NCI-H2196 treated with DMSO at 0.1 percent for 48 hours (cell line): ENCODE measurements around the gene TRIP10.
"Not testable (repeated sequence)": the region's sequence is repeated elsewhere in the genome, so short reads cannot be mapped to it uniquely, and the experiment has no call there.

Experiments
- DNase-seq: peaks from one replicate; lab custom pipeline; 2025; ENCODE audit not compliant: unreplicated experiment; lab: John Stamatoyannopoulos, UW

TRIP10 gene

DNA sequence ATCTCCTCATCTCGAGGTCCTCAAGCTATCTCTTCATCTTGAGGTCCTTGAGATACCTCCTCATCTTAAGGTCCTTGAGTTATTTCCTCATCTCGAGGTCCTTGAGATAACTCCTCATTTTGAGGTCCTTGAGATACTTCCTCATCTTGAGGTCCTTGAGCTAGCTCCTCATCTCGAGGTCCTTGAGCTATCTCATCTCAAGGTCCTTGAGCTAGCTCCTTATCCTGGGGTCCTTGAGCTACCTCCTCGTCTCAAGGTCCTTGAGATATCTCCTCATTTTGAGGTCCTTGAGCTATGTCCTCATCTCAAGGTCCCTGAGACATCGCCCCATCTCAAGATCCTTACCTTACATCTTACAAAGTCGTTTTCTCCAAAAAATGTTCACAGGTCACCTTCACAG is 51.8 kb downstream of the TRIP10 start:
- no peak for DNase-seq

DNA sequence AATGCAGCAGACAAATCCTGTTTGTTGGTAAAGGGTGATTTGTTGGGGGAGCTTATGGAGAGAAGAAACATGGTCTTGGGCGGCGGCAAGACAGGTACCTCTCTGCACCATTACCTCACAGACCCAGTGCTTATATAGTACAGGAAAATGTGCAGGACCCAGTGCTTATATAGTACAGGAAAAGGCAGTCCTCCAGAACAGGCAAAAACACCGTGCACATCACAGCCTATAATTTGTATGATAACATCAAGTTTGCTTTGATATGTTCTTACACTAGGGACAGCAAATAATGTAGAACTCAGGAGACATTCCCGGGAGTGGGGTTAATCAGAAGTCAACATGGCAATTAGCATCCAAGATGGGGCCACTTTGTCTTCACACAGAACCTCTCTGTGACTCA is 53.9 kb downstream of the TRIP10 start:
- no peak for DNase-seq

DNA sequence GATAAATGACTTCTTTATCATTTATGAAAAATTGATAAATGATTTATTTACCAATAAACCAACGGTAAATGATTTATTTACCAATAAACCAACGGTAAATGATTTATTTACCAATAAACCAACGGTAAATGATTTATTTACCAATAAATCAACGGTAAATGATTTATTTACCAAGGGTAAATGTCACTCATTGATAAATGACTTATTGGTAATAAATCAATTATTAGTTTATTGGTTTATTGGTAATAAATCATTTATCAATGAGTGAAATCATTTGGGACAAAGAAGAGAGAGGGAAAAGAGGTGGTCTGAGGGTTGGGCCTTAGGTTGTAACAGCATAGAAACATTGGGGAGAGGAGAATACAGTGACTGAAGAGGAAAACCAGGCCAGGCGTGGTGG is 54.5 kb downstream of the TRIP10 start:
- no peak for DNase-seq

DNA sequence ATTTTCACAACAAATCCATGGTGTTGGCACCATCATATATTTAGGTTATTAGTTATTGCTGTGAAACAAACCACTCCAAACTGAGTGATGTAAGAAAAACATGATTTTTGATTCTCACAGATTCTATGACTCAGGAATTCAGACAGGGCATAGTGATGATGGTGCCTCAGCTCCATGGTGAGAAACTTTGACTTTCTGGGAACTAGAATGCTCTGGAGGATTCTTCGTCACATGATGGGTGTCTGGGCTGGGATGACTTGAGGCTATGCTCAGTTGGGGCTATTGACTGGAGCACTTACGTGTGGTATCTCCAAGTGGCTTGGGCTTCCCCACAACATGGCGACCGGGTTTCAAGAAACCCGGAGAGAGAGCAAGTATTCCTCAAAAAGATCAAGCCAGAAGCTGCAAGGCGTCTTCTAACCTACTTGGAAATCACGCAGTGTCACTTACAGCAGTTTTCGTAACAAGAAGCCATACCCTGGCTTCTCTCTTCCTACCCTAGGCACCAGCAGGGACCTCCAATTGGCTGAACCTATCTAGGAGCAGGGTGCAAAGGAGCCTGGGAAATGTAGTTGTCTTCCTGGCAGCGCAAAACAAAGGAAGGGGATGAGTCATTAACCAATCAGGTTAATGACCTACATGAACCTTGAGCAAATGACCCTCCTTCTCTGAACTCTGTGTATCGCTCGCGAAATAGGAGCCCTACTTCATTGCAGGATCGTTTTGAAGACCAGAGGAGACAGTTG is 55.4 kb downstream of the TRIP10 start:
- no peak for DNase-seq

DNA sequence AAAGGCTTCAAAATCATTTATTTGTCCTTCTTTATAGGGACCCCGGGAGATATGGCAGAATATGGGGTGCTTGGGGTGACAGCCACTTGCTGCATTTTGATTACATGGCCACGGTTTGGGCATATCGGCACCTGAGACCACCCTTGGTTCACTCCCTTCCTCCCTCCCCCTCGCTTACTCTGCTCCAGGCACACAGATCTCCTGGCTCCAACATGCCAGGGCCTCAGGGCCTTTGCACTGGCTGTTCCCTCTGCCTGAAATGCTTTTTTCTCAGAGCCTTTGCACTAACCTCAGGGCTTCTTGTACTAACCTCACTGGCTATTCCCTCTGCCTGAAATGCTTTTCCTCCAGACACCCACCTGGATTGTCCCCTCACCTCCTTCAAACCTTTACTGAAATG is 56.8 kb downstream of the TRIP10 start:
- no peak for DNase-seq

DNA sequence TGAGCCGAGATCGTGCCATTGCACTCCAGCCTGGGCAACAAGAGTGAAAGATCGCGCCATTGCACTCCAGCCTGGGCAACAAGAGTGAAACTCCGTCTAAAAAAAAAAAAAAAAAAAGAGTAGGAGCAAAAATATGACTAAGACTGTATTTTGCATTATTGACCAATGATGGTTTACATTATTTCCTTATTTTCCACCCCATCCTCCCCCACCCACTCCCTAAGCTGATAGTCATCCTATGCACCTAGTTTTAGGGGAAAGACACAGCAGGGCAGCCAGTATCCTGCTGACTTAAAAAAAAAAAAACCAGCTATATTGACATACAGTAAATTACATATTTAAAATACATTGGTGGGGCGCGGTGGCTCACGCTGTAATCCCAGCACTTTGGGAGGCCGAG is 58.2 kb downstream of the TRIP10 start:
- DNase-seq, result no peak

DNA sequence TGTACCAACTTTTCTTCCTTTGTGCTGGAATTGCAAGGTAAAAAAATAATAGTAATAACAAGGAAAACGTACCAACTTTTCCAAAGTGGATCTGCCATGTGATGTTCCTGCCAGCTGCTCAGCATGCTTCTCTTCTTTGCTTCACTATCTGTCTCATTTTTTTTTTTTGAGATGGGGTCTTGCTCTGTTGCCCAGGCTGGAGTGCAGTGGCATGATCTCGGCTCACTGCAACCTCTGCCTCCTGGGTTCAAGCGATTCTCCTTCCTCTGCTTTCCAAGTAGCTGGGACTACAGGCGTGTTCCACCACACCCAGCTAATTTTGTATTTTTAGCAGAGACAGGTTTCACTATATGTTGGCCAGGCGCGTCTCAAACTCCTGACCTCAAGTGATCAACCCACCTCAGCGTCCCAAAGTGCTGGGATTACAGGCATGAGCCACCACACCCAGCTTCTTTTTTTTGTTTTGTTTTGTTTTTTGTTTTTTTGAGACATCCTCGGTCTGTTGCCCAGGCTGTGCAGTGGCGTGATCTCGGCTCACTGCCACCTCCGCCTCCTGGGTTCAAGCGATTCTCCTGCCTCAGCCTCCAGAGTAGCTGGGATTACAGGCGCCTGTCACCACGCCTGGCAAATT is 60.8 kb downstream of the TRIP10 start:
- not testable (repeated sequence) for DNase-seq

DNA sequence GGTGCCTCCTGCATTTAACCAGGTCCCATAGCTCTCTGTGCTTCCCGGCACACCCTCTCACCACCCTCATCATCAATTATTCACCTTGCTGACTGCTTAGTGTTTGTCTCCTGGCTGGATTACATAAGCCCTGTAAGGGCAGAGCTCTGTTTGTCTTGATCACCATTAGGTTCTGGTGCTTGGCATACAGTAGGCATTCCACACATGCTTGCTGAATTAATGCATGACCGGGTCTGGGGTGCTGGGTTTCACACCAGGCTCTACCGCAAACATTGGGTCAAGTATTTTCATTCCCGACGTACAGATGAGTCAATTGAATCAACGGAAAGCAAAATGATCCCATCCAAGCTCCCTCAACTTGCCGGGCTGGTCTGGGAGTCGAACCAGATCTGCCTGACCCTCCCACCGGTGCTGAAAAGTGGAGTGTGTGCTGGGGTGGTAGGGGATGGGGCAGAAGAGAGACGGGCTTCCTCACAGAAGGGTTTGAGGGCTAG is 61.6 kb downstream of the TRIP10 start:
- peak; percentile 68 for DNase-seq
